HG02571 (cell line): ENCODE measurements around the gene ACTR5.
A peak's percentile ranks its signal among the peaks of the same experiment; 100 is the strongest.

ENCODE experiments used
- ATAC-seq: cut with Tn5 transposase; IDR thresholded peaks from one replicate; pipeline ENCODE4 v1.9.1; 2021; ENCODE audit warnings: mild to moderate bottlenecking, moderate library complexity; ENCODE audit not compliant: unreplicated experiment

The ACTR5 gene

GRCh38 chr20:38728911-38729642 is 19.2 kb upstream of the ACTR5 start:
- ATAC-seq: no peak

DNA sequence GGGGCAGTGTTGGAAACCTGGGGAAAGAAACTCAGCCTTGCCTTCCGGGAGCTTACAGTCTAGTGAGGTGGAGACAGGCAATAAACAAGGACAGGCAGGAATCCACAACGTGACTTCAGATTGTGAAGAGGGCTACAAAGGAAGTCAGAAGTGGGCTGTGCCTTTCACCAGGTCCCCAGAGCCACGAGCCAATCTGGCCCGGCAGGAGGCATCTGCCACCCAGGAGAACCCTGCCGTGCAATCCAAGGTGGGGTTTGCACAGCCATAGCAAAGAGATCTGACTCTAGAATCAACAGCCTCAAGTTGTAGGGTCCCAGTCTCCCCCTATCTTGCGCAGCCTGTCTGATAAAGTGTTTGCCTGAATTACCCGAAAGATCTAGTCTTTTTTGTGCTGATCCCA is 18.5 kb upstream of the ACTR5 start:
- no peak for ATAC-seq

GRCh38 chr20:38730167-38730988 is 17.9 kb upstream of the ACTR5 start:
- ATAC-seq: no peak

DNA sequence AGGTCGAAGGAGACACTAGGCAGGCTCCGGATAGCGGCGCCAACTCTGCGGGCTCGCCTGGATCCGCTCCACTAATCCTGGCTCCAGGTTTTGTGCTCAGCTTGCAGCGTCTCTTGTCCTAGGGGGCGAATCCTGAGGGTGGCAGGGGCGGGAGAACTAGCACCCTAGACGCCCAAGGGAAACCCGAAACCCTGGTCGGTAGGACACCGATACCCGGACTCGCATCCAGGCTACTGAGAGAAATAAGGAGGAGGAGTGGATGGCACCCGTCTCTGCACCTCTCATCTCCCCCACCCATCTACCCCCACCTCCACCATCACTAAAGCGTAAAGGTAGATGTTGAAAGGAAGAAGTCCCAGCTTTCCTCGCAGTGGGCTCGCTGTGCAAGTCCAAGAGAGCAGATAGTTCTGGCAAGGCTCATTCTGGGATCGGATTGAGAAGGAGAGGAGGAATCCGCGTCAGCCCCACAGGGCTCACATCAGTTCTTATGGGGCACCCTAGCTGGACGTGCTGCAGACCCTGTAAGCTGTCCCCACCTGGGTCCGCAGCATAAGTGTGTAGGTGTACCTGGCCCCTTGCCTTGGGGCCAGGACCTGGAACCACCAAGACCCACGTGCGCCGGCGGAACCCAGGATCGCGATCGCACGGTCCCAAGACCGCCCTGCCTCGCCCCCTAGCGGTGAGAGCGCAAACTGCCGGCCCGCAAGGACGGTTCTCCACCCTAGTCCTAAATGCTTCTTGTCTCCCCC is 17.1 kb upstream of the ACTR5 start:
- no peak for ATAC-seq

GRCh38 chr20:38731738-38732113 is 16.5 kb upstream of the ACTR5 start:
- no peak for ATAC-seq

DNA sequence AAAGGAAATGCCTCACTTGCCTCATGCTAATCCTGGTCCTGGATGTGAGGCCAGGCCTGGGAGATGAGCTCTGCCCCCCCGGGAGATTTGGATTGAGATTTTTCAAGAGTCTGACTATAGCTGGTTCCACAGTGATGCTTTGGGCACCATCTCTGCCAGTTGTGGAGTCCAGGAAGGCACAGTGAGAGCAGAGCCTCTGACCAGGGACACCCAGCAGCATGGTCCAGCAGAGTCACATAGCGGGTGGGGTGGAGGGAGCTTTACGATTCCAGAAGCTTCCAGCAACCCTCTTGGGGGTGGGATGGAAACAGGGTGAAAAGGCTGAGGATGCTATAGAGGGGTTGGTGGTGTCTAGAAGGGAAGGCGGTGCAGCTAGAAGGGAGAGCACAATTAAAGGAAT is 15.3 kb upstream of the ACTR5 start:
- ATAC-seq: no peak

DNA sequence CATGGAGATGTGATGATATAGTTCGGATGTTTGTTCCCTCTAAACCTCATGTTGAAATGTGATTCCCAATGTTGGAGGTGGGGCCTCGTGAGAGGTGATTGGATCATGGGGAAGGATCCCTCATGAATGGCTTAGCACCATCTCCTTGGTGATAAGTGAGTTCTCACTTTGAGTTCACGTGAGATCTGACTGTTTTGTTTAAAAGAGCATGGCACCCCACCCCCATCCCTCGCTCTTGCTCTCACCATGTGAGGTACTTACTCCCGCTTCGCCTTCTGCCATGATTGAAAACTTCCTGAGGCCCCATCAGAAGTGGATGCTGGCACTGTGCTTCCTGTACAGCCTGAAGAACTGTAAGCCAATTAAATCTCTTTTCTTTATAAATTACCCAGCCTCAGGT is 13.1 kb upstream of the ACTR5 start:
- no peak for ATAC-seq

GRCh38 chr20:38737887-38738286 is 10.4 kb upstream of the ACTR5 start:
- ATAC-seq: no peak

DNA sequence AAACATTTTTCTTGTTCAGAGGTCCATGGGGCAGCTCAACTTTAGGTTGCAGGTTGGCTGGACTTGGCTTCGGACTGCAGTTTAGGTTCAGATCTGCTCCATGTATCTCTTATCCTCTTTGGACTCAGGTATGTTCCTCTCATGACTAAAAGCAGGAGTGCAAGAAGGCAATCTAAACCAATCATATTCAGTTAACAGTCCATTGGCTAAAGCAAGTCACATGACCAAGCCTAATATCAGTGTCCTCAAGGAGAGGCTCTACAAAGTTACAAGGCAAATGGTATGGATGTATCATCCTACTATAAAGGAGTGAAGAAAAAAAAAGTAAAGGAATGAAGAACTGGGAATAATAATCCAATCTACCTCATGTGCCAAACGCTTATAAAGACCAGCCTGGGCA is 2.5 kb upstream of the ACTR5 start:
- ATAC-seq: no peak

- ATAC-seq: no peak
These were observed 664 bp upstream of the ACTR5 start for GRCh38 chr20:38747495-38748096.

DNA sequence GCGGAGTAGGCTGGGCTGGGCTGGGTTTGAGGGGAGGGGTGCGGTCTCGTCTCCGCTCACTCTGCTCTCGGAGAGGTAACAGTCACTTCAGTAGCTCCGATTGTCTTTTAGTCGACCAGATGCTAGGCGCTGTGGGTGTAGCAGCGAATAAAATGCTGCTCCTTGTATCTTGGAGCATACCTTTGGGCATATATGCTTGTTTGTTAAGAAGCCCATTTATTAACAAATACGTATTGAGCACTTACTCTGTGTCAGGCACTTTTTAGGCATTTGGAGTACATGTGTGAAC is 545 bp downstream of the ACTR5 start:
- ATAC-seq: peak; percentile 27

- ATAC-seq: no peak
These were observed 3.2 kb downstream of the ACTR5 start for GRCh38 chr20:38751360-38751976.

GRCh38 chr20:38752029-38752428 is 3.8 kb downstream of the ACTR5 start:
- no peak for ATAC-seq

- no peak for ATAC-seq
These were observed 6.7 kb downstream of the ACTR5 start for GRCh38 chr20:38754924-38755323.

DNA sequence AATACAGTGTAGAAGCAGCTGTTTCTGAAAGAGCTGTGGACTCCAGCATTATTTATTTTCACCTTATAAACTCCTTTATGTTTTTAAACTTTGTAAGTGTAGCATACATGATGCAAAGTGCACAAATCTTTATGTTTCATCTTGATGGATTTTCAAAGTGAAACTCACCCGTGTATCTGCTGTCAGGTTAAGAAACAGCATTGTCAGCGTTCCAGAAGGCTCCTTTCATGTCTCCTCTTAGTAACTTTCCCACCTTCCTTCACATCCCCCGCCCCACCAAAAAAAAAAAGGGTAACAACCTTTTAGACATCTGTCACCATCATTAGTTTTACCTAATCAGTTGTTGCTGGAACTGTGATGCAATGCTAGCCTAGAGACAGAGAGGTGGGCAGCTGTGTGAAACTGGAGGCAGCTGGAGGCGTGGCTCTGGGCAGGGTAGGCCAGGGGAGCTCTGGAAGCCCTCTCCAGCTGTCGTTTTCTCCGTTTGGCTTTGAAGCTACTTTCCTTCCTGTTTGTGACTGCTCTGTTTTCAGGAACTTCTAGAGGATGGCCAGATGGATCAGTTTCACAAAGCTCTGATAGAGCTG is 7.2 kb downstream of the ACTR5 start:
- no peak for ATAC-seq

GRCh38 chr20:38757145-38757775 is 9.0 kb downstream of the ACTR5 start:
- no peak for ATAC-seq

DNA sequence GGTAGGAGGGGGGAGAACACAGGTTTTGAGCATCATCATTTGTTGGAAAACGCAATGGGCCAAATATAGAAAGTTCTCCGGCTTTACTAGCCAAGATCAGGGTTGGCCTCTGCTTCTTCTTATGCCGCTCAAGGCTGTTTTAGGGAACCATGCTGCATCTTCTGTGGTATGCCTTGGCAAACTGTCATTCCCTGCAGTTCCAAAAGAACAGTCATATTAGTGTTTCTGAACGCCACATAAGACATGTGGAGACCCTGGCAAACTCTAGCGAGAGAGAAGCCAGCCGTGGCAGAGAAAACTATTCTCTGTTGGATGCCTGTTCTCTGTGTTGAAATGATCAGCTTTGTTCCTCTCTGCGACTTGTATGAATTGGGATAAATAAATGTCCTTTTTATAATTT is 10.8 kb downstream of the ACTR5 start:
- no peak for ATAC-seq

DNA sequence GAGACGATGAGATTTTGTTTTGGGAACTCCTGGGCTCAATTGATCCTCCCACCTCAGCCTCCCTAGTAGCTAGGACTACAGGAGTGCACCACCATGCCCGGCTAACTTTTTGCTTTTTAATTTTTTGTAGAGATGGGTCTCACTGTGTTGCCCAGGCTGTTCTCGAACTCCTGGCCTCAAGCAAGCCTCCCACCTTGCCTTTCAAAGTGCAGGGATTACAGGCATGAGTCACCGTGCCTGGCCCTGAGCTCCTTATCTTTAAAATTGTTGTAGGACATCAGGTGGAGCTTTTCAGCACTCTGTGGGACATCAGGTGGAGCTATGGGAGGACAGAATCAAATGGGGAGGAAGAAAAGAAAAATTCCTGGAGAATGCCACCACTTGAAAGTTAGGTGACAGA is 12.7 kb downstream of the ACTR5 start:
- ATAC-seq: no peak

DNA sequence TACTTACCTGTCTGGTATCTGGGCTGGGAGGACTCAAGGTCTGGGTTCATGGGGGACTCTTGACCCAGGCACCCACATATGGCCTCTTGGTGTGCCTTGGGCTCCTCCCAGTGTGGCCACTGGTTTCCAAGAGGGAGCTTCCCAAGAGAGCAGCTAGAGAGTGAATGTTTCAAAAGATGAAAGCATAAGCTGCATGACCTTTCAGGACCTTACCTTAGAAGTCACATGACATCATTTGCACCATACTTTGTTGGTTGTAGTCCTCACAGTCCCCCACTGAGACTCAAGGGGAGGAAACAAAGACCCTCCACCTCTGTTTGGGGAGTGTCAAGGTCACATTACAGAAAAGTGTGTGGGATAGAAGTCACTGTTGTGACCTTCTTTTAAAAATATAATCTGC is 13.9 kb downstream of the ACTR5 start:
- no peak for ATAC-seq

DNA sequence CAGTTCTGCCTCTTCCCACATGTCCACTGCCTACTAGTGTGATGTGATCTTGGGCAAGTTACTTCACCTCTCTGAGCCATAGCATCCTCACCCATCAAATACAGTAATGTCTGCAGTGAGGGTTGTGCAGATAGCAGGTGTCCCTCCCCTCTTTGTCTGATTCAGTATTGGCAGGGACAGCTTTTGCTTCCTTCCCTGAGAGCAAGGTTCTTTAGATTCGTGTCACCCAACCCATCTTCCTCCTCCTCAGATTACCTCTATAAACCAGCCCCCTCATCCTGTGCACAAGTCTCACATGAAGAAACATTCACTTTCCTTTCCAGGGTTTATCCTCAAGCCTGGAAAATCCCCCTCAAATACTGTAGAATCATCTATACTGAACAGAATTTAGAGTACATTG is 15.4 kb downstream of the ACTR5 start:
- ATAC-seq: no peak
